BE2C (cell line): ENCODE measurements around the gene PEAK1.
"Not testable (repeated sequence)": the region's sequence is repeated elsewhere in the genome, so short reads cannot be mapped to it uniquely, and the experiment has no call there.

Experiments used
- DNase-seq: peaks from one replicate; pipeline ENCODE4 v3.0.0-alpha.2; 2020
- H3K27me3 ChIP-seq: fragments of 250-450 bp; sonication (Bioruptor Pico); 2 replicates; pipeline ENCODE4 v1.5.1; 2020; ENCODE audit warnings: mild to moderate bottlenecking
- H3K36me3 ChIP-seq: fragments of 250-450 bp; sonication (Bioruptor Pico); 2 replicates; pipeline ENCODE4 v1.5.1; 2020; ENCODE audit warnings: mild to moderate bottlenecking
- H3K4me1 ChIP-seq: fragments of 250-450 bp; sonication (Bioruptor Pico); 2 replicates; pipeline ENCODE4 v1.5.1; 2020
- H3K4me3 ChIP-seq: 2 replicates; pipeline ENCODE4 v1.5.1; 2011; ENCODE audit warnings: low read depth, low read length
- H3K9me3 ChIP-seq: fragments of 250-450 bp; sonication (Bioruptor Pico); 2 replicates; pipeline ENCODE4 v1.5.1; 2020
- CTCF ChIP-seq: IDR thresholded peaks from 2 replicates; pipeline ENCODE4 v1.5.1; 2012; ENCODE audit warnings: mild to moderate bottlenecking, low read depth, low read length

The PEAK1 gene

DNA sequence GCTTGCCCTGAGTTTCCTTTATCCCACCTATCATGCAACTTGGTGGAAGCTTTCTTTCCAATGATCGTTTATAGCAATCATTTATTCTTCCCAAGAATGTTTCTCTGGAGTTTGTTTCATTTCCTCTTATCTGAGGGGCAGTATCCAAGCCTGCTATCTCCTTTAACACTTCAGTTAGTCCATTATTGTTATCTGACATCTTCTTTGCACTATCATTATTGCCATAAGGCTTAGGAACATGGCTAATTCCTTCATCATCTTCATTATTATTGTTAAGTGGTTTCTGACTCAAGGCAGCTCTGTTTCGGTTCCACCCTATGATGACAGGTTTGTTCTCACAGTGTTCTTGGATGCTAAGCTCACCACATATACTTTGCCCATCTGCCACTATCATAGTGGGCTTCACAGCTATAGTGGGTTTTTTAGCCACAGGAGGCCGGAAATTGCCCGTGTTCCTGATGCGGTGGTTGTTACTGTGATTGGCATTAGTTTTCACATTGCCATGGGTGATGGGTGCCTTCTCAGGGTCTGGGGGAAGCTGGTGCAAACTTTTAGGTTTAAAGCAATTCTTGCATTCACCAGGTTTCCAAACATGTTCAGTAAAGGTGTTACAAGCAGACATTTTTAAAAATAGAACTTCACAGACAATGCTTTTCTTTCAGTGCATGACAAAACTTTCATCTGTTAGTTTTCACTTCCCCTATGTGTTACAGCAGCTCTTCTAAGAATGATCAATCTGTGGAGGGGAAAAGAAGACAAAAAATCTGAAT is 238.4 kb downstream of the PEAK1 start:
- H3K27me3 ChIP-seq, result no peaks in the 10 kb centered on the region; the same call in 1 of the 2 replicates
- TF ChIP-seq CTCF, result no peak
- H3K36me3 ChIP-seq, result no peaks in the 10 kb centered on the region
- no peaks in the 10 kb centered on the region; the same call in 1 of the 2 replicates for H3K4me1 ChIP-seq
- no peaks in the 10 kb centered on the region for H3K9me3 ChIP-seq
- no peak overlapping the region for H3K4me3 ChIP-seq
- DNase-seq, result no peak

DNA sequence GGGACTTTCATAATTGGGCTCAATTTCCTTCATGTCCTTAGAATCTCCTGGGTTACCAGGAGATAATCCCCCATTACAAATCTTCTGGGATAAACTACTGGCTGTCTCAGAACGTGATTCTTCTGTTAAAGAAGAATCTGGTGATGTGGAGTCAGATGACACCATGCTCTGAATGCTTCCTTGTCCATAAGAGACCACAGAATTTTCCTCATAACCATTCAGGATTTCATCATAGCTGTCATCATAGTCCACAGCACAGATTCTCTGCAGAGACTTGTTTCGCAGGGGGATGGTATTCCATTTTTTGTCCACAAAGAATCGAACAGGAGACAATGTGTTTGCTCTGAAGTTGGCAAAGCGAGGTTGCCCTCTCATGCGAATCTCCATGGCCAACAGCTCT is 239.1 kb downstream of the PEAK1 start:
- Histone ChIP-seq H3K27me3 (no peaks in the 10 kb centered on the region; the same call in 1 of the 2 replicates), H3K4me1 (no peaks in the 10 kb centered on the region), H3K36me3 (no peaks in the 10 kb centered on the region), H3K9me3 (no peaks in the 10 kb centered on the region), H3K4me3 (no peak overlapping the region)
- TF ChIP-seq CTCF, result no peak
- DNase-seq, result no peak

- no peaks in the 10 kb centered on the region for H3K9me3 ChIP-seq
- no peak for TF ChIP-seq CTCF
- H3K36me3 ChIP-seq, result no peaks in the 10 kb centered on the region
- H3K4me3 ChIP-seq, result no peak overlapping the region
- DNase-seq, result no peak
- no peaks in the 10 kb centered on the region for H3K4me1 ChIP-seq
- no peaks in the 10 kb centered on the region; the same call in 1 of the 2 replicates for H3K27me3 ChIP-seq
Measured at GRCh38 chr15:77180270-77180669, 239.6 kb downstream of the PEAK1 start.

- Histone ChIP-seq H3K4me1 (no peaks in the 10 kb centered on the region), H3K4me3 (no peak overlapping the region), H3K27me3 (no peaks in the 10 kb centered on the region; the same call in 1 of the 2 replicates), H3K36me3 (no peaks in the 10 kb centered on the region), H3K9me3 (no peaks in the 10 kb centered on the region)
- no peak for DNase-seq
- no peak for TF ChIP-seq CTCF
Measured at GRCh38 chr15:77179541-77179998, 240.3 kb downstream of the PEAK1 start.

- no peak for TF ChIP-seq CTCF
- Histone ChIP-seq H3K27me3 (no peaks in the 10 kb centered on the region; the same call in 1 of the 2 replicates), H3K9me3 (no peaks in the 10 kb centered on the region), H3K4me1 (no peaks in the 10 kb centered on the region), H3K36me3 (no peaks in the 10 kb centered on the region), H3K4me3 (no peak overlapping the region)
- DNase-seq, result no peak
Measured at GRCh38 chr15:77178411-77178810, 241.5 kb downstream of the PEAK1 start.

DNA sequence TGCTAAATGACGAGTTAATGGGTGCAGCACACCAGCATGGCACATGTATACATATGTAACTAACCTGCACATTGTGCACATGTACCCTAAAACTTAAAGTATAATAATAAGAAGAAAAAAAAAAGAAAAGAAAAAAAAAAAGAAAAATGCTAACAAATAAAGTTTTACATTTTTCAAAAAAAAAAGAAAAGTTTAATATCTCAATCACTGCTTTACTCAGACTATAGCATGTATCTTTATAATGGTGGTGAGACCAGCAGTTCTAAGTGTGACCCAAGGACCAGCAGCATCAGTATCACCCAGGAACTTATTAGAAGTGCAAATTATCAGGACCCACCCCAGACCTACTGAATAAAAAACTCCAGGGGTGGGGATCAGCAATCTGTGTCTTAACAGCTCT is 243.8 kb downstream of the PEAK1 start:
- H3K36me3 ChIP-seq, H3K4me3 ChIP-seq, DNase-seq, H3K9me3 ChIP-seq, H3K27me3 ChIP-seq, H3K4me1 ChIP-seq: not testable (repeated sequence)
